Breast epithelium (tissue), 3 donors: ENCODE measurements around the gene EPS8L3.

ENCODE experiments used
- CTCF ChIP-seq, 3 donors: fragments of 450-650 bp; IDR thresholded peaks; one replicate each; pipeline ENCODE4 v1.5.1; 2016 to 2017; ENCODE audit warnings: antibody characterized with exemption in 3 of 3, mild to moderate bottlenecking in 3 of 3, moderate library complexity in 3 of 3
- POLR2A ChIP-seq: fragments of 450-650 bp; IDR thresholded peaks from one replicate; pipeline ENCODE4 v1.6.1; 2016; ENCODE audit warnings: antibody characterized with exemption, mild to moderate bottlenecking, moderate library complexity
- POLR2AphosphoS5 ChIP-seq, 3 donors: sonication (generic); formaldehyde crosslinking; IDR thresholded peaks; one replicate each; pipeline ENCODE4 v1.6.1; 2017; ENCODE audit warnings: antibody characterized with exemption in 3 of 3

- TF ChIP-seq POLR2A (no peak), CTCF (IDR thresholded peaks at IDR 0.05) (peak; percentile 99), POLR2AphosphoS5 (IDR thresholded peaks at IDR 0.05) (peak; percentile 77 to 81 (median 77))
Observed at GRCh38 chr1:109776911-109777310, 13.2 kb upstream of the EPS8L3 start.
